ENCODE results near the gene SHTN1. TPM values are rescaled to one million over a fixed set of nuclear protein-coding genes. Genes with fewer than 3 reads are reported as not detected.

The SHTN1 gene
- polyA plus RNA-seq, 1 donor (not counting 4 experiments of a cell fraction or from before 2014, with no cell fraction given): 21.3 TPM

- Histone ChIP-seq H3K79me2 (ENCODE audit: control insufficient read depth, insufficient read depth, low read length) (no peaks in the 10 kb centered on the region), H3K27me3 (ENCODE audit: control insufficient read depth, extremely low read depth, insufficient read depth, low read length) (peaks cover 6% of the 10 kb centered on the region), H3K4me1 (ENCODE audit: control insufficient read depth, extremely low read depth, insufficient read depth, low read length) (peaks cover 3% of the 10 kb centered on the region), H3K4me3 (ENCODE audit: control insufficient read depth in 2 of 3, extremely low read depth in 1 of 3, insufficient read depth in 2 of 3, low read depth in 1 of 3, low read length in 3 of 3) (no peak overlapping the region), H3K9ac (ENCODE audit: control insufficient read depth, extremely low read depth, insufficient read depth, low read length) (no peak overlapping the region), H3K9me3 (ENCODE audit: control insufficient read depth, low read depth, low read length) (no peaks in the 10 kb centered on the region), H4K20me1 (ENCODE audit: control insufficient read depth, extremely low read depth, insufficient read depth, low read length) (no peaks in the 10 kb centered on the region), H3K9me1 (ENCODE audit: control insufficient read depth, extremely low read depth, insufficient read depth, low read length) (no peaks in the 10 kb centered on the region), H3K4me2 (ENCODE audit: control insufficient read depth, extremely low read depth, insufficient read depth, low read depth, low read length) (no peak overlapping the region), H3K27ac (ENCODE audit: control insufficient read depth, insufficient read depth, low read length) (no peak overlapping the region), H3K36me3 (ENCODE audit: control insufficient read depth in 2 of 2, extremely low read depth in 1 of 2, insufficient read depth in 2 of 2, low read length in 2 of 2) (no peaks in the 10 kb centered on the region), H2AFZ (ENCODE audit: control insufficient read depth, low read length) (no peak overlapping the region)
- dilution Hi-C loops (cut with MboI; ENCODE audit: extremely low pct_ligation_motif_present, low sequenced_read_pairs): no loop called here
- no peak for FAIRE-seq
- TF ChIP-seq CTCF (optimal IDR thresholded peaks at IDR 0.05 in 1 of 3, IDR thresholded peaks at IDR 0.05 in 1 of 3, conservative IDR thresholded peaks at IDR 0.05 in 1 of 3; ENCODE audit: extremely low read depth in 1 of 3, insufficient read depth in 2 of 3, low read length in 3 of 3): no peak
- no peak for TF ChIP-seq EZH2 (IDR thresholded peaks at IDR 0.05; ENCODE audit: low read length)
- no peak for DNase-seq (ENCODE audit: low read depth, low spot score)
Observed at GRCh38 chr10:116873134-116873533, 131.9 kb downstream of the SHTN1 start.

GRCh38 chr10:116870949-116871348 is 134.0 kb downstream of the SHTN1 start:
- H2AFZ ChIP-seq (ENCODE audit: control insufficient read depth, low read length): no peak overlapping the region
- H3K4me2 ChIP-seq (ENCODE audit: control insufficient read depth, extremely low read depth, insufficient read depth, low read depth, low read length): no peak overlapping the region
- no peaks in the 10 kb centered on the region for H3K9me1 ChIP-seq (ENCODE audit: control insufficient read depth, extremely low read depth, insufficient read depth, low read length)
- H3K9me3 ChIP-seq (ENCODE audit: control insufficient read depth, low read depth, low read length): no peaks in the 10 kb centered on the region
- no peak overlapping the region for H3K9ac ChIP-seq (ENCODE audit: control insufficient read depth, extremely low read depth, insufficient read depth, low read length)
- H3K36me3 ChIP-seq (ENCODE audit: control insufficient read depth in 2 of 2, extremely low read depth in 1 of 2, insufficient read depth in 2 of 2, low read length in 2 of 2): no peaks in the 10 kb centered on the region
- FAIRE-seq (no peak), DNase-seq (ENCODE audit: low read depth, low spot score) (no peak)
- dilution Hi-C loops (cut with MboI; ENCODE audit: extremely low pct_ligation_motif_present, low sequenced_read_pairs): no loop called here
- no peaks in the 10 kb centered on the region for H3K27me3 ChIP-seq (ENCODE audit: control insufficient read depth, extremely low read depth, insufficient read depth, low read length)
- TF ChIP-seq EZH2 (IDR thresholded peaks at IDR 0.05; ENCODE audit: low read length): no peak
- no peak for TF ChIP-seq CTCF (optimal IDR thresholded peaks at IDR 0.05 in 1 of 3, IDR thresholded peaks at IDR 0.05 in 1 of 3, conservative IDR thresholded peaks at IDR 0.05 in 1 of 3; ENCODE audit: extremely low read depth in 1 of 3, insufficient read depth in 2 of 3, low read length in 3 of 3)
- no peaks in the 10 kb centered on the region for H3K79me2 ChIP-seq (ENCODE audit: control insufficient read depth, insufficient read depth, low read length)
- H3K4me1 ChIP-seq (ENCODE audit: control insufficient read depth, extremely low read depth, insufficient read depth, low read length): peaks cover 14% of the 10 kb centered on the region
- H3K27ac ChIP-seq (ENCODE audit: control insufficient read depth, insufficient read depth, low read length): no peak overlapping the region
- no peaks in the 10 kb centered on the region for H4K20me1 ChIP-seq (ENCODE audit: control insufficient read depth, extremely low read depth, insufficient read depth, low read length)
- no peak overlapping the region for H3K4me3 ChIP-seq (ENCODE audit: control insufficient read depth in 2 of 3, extremely low read depth in 1 of 3, insufficient read depth in 2 of 3, low read depth in 1 of 3, low read length in 3 of 3)

Data from keratinocyte (primary cell).